Astrocyte (in vitro differentiated cells and primary cell): ENCODE data around the gene TEKT5. TPM values are rescaled to one million over a fixed set of nuclear protein-coding genes. Genes with fewer than 3 reads are reported as not detected.

Experiments
- DNase-seq: peaks from one replicate; pipeline ENCODE4 v3.0.0-alpha.2; 2010; ENCODE audit warnings: low read depth
- FAIRE-seq: peaks from 2 replicates; lab custom pipeline; 2011; peaks lifted over from hg19 to GRCh38; lab: Jason Lieb, UNC
- H2AFZ ChIP-seq: 2 replicates; pipeline ENCODE4 v1.6.0; 2012; ENCODE audit warnings: low read depth, low read length, inconsistent platforms
- H3K27ac ChIP-seq: 2 replicates; pipeline ENCODE4 v1.5.1; 2011; ENCODE audit warnings: low read depth, low read length, inconsistent platforms
- H3K27me3 ChIP-seq: 2 replicates; pipeline ENCODE4 v1.6.0; 2011; ENCODE audit warnings: low read length, inconsistent platforms; ENCODE audit not compliant: insufficient read depth
- H3K36me3 ChIP-seq: 2 replicates; pipeline ENCODE4 v1.5.1; 2011; ENCODE audit warnings: low read length, inconsistent platforms; ENCODE audit not compliant: insufficient read depth
- H3K4me1 ChIP-seq: 2 replicates; pipeline ENCODE4 v1.5.1; 2011; ENCODE audit warnings: low read length, inconsistent platforms; ENCODE audit not compliant: insufficient read depth
- H3K4me2 ChIP-seq: 2 replicates; pipeline ENCODE4 v1.6.0; 2012; ENCODE audit warnings: low read length, inconsistent platforms
- H3K4me3 ChIP-seq: 2 replicates; pipeline ENCODE4 v1.5.1; 2011; ENCODE audit warnings: low read depth, mild to moderate bottlenecking, low read length, inconsistent platforms; ENCODE audit not compliant: insufficient read depth
- H3K79me2 ChIP-seq: 2 replicates; pipeline ENCODE4 v1.6.0; 2012; ENCODE audit warnings: mild to moderate bottlenecking, low read length, inconsistent platforms; ENCODE audit not compliant: insufficient read depth
- H3K9ac ChIP-seq: 2 replicates; pipeline ENCODE4 v1.6.0; 2012; ENCODE audit warnings: mild to moderate bottlenecking, low read length, inconsistent platforms
- H3K9me3 ChIP-seq: 2 replicates; pipeline ENCODE4 v1.5.1; 2012; ENCODE audit warnings: low read depth, mild to moderate bottlenecking, low read length, inconsistent platforms; ENCODE audit not compliant: insufficient read depth
- H4K20me1 ChIP-seq: 2 replicates; pipeline ENCODE4 v1.6.0; 2012; ENCODE audit warnings: low read length, inconsistent platforms; ENCODE audit not compliant: insufficient read depth
- H3K27ac Mint-ChIP-seq: one replicate; pipeline ENCODE4 v1.8.0; 2021; ENCODE audit warnings: mild to moderate bottlenecking, mixed read lengths; ENCODE audit not compliant: unreplicated experiment
- H3K27me3 Mint-ChIP-seq: one replicate; pipeline ENCODE4 v1.8.0; 2021; ENCODE audit warnings: low read depth, mixed read lengths; ENCODE audit not compliant: unreplicated experiment
- H3K36me3 Mint-ChIP-seq: one replicate; pipeline ENCODE4 v1.8.0; 2021; ENCODE audit warnings: low read depth, mixed read lengths; ENCODE audit not compliant: unreplicated experiment
- H3K4me1 Mint-ChIP-seq: one replicate; pipeline ENCODE4 v1.8.0; 2021; ENCODE audit warnings: low read depth, mixed read lengths; ENCODE audit not compliant: unreplicated experiment
- H3K4me3 Mint-ChIP-seq: one replicate; pipeline ENCODE4 v1.8.0; 2021; ENCODE audit warnings: mild to moderate bottlenecking, moderate library complexity, mixed read lengths; ENCODE audit not compliant: unreplicated experiment
- H3K9me3 Mint-ChIP-seq: one replicate; pipeline ENCODE4 v1.8.0; 2021; ENCODE audit warnings: mild to moderate bottlenecking, mixed read lengths; ENCODE audit not compliant: unreplicated experiment
- EZH2 ChIP-seq: IDR thresholded peaks from 2 replicates; pipeline ENCODE4 v1.6.1; 2012; ENCODE audit warnings: mild to moderate bottlenecking, low read length, inconsistent platforms; ENCODE audit not compliant: insufficient read depth
- total RNA-seq: library from RNA; stranded (reverse); gene quantifications from 2 replicates; pipeline ENCODE4 v1.2.1, GENCODE V29; 2021
- TF ChIP-seq, protein P1 (sequence below): IDR thresholded peaks from 2 replicates; pipeline ENCODE4 v1.5.1; 2011; ENCODE audit warnings: low read depth, mild to moderate bottlenecking, inconsistent platforms, low read length, moderate library complexity; ENCODE audit not compliant: insufficient read depth

Gene TEKT5
- total RNA-seq, 1 donor from 2014 or later, result not detected

DNA sequence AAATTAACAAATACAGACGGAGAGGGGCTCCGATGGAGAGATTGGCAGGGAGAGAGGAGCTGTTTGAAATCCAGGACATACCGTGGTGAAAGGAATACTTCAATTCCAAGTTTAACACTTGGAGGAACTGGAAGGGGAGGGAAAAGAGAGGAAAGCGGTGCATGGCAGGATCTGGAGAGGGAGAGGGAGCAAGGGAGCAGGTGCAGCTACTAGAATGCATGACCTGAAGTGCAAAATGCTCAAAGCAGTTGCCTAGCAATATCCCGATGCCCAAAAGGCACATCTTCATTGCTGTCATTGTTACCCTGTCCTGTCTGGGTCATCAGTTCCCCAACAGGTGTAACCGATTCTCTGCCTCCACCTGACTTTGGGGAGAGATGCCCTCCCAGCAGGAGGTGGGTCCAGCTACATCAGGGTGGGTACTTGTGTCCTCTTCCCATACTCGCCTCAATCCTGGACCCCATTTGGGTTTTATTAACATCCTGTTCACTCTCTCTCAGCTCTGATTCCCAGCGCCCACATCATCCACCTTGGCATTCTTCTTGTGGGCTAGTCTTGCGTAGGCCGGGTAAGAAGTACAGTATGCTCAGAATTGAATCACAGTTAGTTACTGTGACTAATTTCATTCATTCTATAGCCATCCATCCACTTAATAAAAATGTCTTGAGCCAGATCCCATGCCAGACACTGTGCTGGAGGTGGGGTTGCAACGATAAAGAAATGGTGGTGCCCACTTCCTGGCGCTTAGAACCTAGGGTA lies 76.9 kb downstream of the TEKT5 start:
- no peak for FAIRE-seq
- Histone ChIP-seq H2AFZ (no peak overlapping the region), H3K79me2 (no peaks in the 10 kb centered on the region), H3K4me2 (peak overlapping the region; percentile 53), H3K4me3 (no peak overlapping the region), H3K9me3 (no peaks in the 10 kb centered on the region), H3K36me3 (no peaks in the 10 kb centered on the region), H3K9ac (no peak overlapping the region), H3K27me3 (no peaks in the 10 kb centered on the region), H4K20me1 (no peaks in the 10 kb centered on the region), H3K4me1 (peaks cover 9% of the 10 kb centered on the region), H3K27ac (no peak overlapping the region)
- Mint-ChIP-seq H3K36me3 (no peaks in the 10 kb centered on the region), H3K27ac (no peak overlapping the region), H3K4me3 (no peak overlapping the region), H3K9me3 (no peaks in the 10 kb centered on the region), H3K27me3 (peaks cover 31% of the 10 kb centered on the region), H3K4me1 (peaks cover 6% of the 10 kb centered on the region)
- TF ChIP-seq, protein P1, sequence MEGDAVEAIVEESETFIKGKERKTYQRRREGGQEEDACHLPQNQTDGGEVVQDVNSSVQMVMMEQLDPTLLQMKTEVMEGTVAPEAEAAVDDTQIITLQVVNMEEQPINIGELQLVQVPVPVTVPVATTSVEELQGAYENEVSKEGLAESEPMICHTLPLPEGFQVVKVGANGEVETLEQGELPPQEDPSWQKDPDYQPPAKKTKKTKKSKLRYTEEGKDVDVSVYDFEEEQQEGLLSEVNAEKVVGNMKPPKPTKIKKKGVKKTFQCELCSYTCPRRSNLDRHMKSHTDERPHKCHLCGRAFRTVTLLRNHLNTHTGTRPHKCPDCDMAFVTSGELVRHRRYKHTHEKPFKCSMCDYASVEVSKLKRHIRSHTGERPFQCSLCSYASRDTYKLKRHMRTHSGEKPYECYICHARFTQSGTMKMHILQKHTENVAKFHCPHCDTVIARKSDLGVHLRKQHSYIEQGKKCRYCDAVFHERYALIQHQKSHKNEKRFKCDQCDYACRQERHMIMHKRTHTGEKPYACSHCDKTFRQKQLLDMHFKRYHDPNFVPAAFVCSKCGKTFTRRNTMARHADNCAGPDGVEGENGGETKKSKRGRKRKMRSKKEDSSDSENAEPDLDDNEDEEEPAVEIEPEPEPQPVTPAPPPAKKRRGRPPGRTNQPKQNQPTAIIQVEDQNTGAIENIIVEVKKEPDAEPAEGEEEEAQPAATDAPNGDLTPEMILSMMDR, result no peak
- no peak for TF ChIP-seq EZH2
- peak; percentile 72 for DNase-seq

DNA sequence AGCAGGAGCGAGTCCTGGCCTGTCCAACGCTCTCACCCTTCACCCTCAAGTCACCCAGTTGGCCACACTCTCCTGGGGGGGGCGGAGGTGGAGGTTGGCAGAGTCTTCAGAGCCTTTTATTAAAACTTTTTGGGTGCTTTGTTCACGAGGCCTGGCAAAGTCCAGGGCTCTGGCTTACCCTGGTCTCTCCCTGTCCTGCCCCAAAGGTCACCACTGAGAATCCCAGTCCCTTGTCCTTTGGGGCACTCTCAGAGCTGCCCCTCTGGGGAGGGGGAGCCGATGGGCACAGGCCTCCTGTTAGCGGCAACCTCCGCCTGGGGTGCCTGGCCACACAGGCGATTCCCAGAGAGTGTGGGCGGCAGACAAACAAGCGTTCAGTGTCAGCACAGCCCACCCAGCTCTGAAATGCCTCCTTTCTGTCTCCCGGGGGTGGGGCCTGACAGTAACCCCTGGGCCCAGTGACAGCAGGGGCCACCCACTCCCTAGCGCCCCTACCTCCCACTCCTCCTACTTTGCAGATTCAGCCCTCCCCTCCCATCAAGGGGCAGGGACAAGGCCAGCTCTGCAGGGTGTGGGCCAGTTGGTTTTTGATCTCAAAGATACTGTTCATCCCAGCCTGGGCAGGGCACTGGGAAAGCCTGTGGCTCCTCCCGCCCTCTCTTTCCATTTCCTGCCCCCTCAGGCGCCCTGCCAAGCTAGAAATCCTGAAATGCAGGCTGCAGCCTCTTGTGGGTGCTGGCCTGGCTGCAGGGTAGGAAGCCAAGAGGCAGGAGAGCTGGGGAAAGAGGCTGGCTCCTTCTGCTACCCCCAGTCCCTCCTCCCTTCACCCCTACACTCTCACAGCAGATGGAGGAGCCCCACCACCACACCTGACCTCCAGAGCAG lies 77.7 kb downstream of the TEKT5 start:
- Mint-ChIP-seq H3K36me3 (no peaks in the 10 kb centered on the region), H3K4me1 (peaks cover 6% of the 10 kb centered on the region), H3K9me3 (no peaks in the 10 kb centered on the region), H3K27me3 (peaks cover 31% of the 10 kb centered on the region), H3K4me3 (no peak overlapping the region), H3K27ac (no peak overlapping the region)
- peak; percentile 53 for DNase-seq
- H3K36me3 ChIP-seq, result no peaks in the 10 kb centered on the region
- H3K4me2 ChIP-seq, result peak overlapping the region; percentile 41
- no peak for FAIRE-seq
- no peaks in the 10 kb centered on the region for H4K20me1 ChIP-seq
- peaks cover 9% of the 10 kb centered on the region for H3K4me1 ChIP-seq
- peak overlapping the region; percentile 66 for H2AFZ ChIP-seq
- no peak overlapping the region for H3K27ac ChIP-seq
- no peaks in the 10 kb centered on the region for H3K9me3 ChIP-seq
- TF ChIP-seq EZH2, result no peak
- TF ChIP-seq, protein P1, result no peak
- H3K79me2 ChIP-seq, result no peaks in the 10 kb centered on the region
- no peak overlapping the region for H3K4me3 ChIP-seq
- H3K9ac ChIP-seq, result no peak overlapping the region
- H3K27me3 ChIP-seq, result no peaks in the 10 kb centered on the region
